GM18873 (cell line): ENCODE measurements around the gene SGMS1.
"Not testable (repeated sequence)": the region's sequence is repeated elsewhere in the genome, so short reads cannot be mapped to it uniquely, and the experiment has no call there.

Experiments used
- ATAC-seq: cut with Tn5 transposase; IDR thresholded peaks from one replicate; pipeline ENCODE4 v1.9.1; 2021; ENCODE audit warnings: mild to moderate bottlenecking, moderate library complexity, moderate number of reproducible peaks; ENCODE audit not compliant: unreplicated experiment, low FRiP score

SGMS1 gene

DNA sequence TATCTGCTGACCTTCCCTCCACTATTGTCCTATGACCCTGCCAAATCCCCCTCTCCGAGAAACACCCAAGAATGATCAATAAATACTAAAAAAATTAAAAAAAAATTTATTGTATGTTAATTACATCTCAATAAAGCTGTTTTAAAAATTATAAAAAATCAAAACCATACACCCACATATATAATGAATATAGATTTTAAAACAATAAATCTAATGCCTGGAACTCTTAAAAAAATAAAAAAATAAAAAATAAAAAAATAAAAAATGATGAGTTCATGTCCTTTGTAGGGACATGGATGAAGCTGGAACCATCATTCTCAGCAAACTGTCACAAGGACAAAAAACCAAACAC lies 267.3 kb downstream of the SGMS1 start:
- ATAC-seq = not testable (repeated sequence)

DNA sequence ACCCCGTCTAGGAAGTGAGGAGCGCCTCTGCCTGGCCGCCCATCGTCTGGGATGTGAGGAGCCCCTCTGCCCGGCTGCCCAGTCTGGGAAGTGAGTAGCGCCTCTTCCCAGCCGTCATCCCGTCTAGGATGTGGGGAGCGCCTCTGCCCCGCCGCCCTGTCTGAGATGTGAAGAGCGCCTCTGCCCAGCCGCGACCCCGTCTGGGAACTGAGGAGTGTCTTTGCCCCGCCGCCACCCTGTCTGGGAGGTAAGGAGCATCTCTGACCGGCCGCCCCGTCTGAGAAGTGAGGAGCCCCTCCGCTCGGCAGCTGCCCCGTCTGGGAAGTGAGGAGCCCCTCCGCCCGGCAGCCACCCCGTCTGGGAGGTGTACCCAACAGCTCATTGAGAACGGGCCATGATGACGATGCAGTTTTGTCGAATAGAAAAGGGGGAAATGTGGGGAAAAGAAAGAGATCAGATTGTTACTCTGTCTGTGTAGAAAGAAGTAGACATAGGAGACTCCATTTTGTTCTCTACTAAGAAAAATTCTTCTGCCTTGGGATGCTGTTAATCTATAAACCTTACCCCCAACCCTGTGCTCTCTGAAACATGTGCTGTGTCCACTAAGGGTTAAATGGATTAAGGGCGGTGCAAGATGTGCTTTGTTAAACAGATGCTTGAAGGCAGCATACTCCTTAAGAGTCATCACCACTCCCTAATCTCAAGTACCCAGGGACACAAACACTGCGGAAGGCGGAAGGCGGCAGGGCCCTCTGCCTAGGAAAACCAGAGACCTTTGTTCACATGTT lies 267.9 kb downstream of the SGMS1 start:
- not testable (repeated sequence) for ATAC-seq

GRCh38 chr10:50351483-50352146 lies 272.1 kb downstream of the SGMS1 start:
- ATAC-seq = no peak

GRCh38 chr10:50350366-50350765 lies 273.4 kb downstream of the SGMS1 start:
- ATAC-seq = no peak

GRCh38 chr10:50349554-50349953 lies 274.2 kb downstream of the SGMS1 start:
- ATAC-seq = no peak

GRCh38 chr10:50347394-50347802 lies 276.4 kb downstream of the SGMS1 start:
- ATAC-seq = peak; percentile 90

- no peak for ATAC-seq
Measured at GRCh38 chr10:50346942-50347341, 276.8 kb downstream of the SGMS1 start.

DNA sequence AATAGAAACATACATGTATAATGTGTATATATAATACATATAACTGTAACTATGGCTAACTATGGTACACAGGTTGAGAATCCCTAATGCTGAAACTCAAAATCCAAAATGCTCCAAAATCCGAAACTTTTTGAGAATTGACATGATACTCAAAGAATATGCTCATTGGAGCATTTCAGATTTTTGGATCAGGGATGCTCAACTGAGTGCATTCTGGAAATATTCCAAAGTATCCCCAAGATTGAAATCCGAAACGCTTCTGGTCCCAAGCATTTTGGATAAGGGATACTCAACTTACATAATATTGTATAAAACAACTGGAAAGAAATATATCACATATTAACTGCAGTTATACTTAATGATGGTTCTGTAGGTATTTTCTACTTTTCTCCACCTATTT lies 278.2 kb downstream of the SGMS1 start:
- ATAC-seq = no peak

DNA sequence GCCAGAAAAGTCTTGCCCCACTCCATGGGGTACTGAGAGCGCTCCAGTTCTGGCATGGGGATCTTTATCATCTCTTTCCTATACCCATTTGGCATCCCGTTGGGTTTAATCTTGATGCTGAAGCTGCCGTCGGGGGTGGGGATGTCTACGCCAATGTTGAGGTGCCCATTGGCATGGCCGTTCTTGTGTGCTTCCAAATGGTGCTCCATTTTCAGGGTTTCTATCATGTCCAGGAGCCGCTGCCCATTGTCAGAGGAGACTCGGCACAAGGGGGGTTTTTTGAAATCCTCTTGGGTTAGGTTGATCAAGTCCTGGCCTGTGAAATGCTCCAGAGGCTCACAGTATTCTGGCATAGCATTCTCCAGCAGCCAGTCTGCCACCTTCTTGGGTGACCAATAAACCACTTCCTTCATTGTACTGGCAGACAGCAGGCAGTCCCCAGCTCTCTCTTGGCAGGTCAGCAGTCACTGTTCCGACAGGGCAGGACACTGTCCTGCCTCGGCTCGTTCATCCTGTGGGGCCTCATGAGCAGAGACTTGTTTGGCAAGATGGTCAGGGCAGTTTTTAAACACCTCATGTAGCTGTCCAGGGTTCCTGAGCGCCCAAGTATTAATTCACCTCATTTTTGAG lies 279.9 kb downstream of the SGMS1 start:
- ATAC-seq = no peak

DNA sequence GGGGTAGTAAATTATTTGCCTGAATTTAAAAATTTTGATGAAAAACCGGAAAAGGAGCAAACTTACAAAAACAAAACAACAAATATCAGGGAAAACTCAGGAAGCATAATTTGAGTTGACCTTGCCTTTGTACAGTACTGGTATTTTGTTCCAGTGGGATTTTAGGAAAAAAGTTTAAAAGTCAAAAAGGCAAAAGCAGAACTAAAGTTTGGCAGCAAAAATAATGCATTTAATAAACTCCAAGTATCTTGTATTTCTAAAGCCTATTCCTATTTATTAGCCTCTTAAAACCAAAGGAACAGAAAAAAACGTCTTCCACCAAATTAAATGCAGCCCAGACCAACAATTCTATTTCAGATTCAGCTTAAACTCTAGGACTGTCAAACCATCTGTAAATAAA lies 281.8 kb downstream of the SGMS1 start:
- no peak for ATAC-seq

DNA sequence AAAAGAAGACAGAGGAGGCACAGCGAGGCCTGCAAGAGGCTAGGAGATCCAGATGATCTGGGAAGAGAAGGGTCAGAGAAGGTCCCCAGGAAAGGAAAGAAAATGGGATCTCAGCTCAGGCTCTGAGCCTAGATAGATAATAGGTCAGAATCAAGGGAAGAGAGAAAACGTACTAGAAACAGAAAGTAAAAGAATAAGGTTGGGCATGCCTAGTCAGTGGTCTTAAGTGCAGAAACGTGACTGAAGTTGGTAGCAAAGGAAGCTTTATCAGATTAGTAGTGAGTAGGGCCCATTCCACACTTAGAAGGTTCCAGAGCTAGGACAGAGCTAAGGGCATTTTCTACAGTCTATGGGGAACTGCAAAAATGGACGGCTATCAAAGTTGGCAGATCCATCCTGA lies 287.6 kb downstream of the SGMS1 start:
- ATAC-seq = no peak

- no peak for ATAC-seq
Measured at GRCh38 chr10:50335397-50335796, 288.4 kb downstream of the SGMS1 start.

- ATAC-seq = no peak
Measured at GRCh38 chr10:50334273-50334672, 289.5 kb downstream of the SGMS1 start.

DNA sequence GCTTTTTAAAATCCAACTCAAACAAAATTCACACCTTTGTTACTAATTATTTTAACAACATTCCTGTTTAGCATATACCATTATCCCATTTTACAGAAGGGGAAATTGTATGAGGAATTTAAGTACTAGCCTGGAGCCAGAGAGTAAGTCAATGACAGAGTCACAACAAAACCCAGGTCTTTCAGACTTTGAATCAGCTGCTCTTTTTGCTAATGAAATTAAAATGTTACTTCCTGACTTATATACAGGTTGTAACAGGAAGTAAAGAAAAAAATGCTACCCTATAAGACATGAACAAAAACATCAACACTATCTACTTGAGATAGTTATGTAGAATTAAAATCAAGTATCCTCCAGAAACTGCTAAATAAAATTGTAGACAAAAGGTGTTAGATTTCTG lies 289.9 kb downstream of the SGMS1 start:
- no peak for ATAC-seq

DNA sequence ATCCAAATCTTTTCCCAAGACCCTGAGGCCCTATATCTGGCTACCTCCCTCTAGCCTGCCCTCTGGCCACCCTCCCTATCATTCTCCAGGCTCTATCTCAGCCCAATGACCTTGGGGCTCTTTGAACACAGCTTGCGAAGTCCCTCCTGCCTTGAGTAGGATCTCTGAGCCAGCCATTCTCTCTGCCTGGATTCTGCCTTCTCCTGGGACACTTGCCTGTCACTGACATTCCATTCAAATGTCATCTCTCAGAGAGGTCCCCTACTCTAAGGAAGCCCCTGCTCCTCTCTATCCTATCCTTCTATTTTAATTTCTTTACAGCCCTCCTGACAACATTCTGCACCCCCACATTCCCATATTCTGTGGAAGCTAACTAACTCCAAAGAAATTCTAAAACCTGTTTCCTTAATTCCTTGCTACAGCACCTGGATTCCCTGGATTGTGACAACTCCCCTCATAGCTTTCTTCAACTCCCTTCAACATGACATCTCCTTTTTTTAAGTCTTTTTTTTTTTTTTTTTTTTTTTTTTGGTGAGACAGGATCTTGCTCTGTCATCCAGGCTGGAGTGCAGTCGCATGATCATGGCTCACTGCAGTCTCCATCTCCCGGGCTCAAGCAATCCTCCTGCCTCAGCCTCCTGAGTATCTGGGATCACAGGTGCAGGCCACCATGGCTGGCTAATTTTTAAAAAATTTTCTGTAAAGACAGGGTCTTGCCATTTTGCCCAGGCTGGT lies 291.5 kb downstream of the SGMS1 start:
- no peak for ATAC-seq

GRCh38 chr10:50331486-50331885 lies 292.3 kb downstream of the SGMS1 start:
- no peak for ATAC-seq

DNA sequence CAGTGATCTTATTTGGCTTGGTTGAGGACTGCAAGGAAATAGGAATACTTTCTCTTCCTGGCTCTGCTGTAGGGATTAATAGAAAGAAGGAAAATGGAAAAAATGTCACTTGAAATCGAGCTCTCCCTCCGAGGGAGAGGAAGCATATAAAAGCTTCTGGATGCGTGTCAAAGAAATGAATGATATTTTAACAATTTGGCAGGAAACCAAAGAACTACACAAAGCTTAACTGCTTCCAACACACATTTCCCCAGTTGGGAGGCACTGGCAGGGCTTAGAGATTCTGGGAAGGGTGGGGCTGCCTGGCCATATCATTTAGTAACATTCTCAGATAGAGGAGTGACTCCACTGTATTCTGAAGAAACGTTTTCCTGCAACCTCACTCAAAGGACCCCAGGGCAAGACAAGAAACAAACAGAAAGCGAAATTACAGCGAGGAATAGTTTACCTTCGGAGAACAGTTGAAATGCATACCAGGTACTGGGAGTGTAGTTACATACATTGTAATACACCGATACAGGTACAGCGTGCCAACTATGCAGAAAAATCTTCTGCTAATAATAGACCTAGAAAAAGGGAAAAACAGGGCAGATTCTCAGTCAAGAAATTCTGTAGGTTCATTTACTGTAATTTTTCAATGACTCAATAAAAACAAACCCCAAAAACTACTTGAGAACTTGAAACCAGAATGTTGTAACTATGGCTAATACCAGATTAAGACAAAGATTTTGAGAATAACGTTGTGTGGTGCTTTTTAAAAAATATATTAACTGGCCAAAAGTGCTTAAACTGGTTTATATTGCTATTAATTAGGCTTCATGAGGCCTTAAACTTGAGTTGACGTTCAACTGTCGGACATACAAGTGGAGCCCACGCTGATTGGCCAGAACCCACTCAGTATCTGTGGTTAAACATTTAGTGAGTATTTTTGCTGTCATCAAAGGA lies 296.7 kb downstream of the SGMS1 start:
- no peak for ATAC-seq

DNA sequence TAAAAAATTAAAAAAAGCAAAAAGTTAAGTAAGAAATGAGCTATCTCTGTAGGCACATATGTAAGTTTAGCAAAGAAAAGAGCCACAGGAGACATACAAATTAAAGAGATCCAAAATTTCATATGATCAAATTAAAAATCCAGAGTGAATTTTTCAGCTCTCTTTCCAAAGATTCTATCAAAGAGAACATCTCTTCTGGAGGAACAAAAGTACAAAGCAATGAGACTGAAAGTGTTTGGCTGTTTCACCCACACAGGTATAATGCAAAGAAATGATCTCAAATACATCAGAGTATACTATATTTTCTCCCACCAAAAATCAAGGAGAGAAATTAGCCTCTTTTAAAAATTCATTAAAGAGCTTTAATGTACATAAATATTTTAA lies 297.6 kb downstream of the SGMS1 start:
- ATAC-seq = no peak

DNA sequence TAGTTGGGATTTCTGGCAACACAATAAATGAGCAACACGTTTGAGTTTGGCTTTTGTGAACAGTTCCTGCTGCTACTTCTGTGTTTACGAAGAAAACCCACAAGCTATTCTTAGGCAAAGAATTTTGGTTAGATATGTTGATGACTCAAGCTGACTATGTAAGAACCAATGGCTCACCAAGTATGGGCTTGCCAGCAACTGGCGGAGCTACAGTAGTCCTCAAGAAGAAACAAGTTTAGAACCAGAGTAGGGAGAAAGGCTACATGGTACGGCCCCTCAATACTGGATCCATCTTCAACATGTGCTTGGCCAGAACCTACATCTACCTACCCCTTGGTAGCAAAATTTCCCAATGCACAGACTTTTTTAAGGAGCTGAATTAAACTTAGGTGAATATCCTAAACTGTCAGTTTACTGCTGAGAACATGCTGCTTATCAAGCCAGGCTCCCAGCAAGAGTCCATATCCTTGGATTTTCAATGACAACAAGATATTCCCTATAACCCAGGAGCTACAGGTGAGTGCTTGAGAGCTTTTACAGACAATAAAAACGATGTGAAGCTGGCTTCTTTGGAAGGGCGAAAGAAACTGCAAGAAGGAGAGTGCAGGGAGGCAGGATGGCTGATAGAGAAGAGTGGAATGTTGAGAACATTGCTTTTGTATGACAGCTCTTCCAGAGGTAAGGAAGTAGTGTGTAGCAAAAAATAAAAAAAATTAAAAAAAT lies 298.1 kb downstream of the SGMS1 start:
- peak; percentile 61 for ATAC-seq
